ENCODE measurements around the gene RDH13. TPM values are rescaled to one million over a fixed set of nuclear protein-coding genes. Genes with fewer than 3 reads are reported as not detected.

RDH13 gene
- total RNA-seq, 4 donors from 2014 or later: 70.6 to 225 (median 108) TPM

DNA sequence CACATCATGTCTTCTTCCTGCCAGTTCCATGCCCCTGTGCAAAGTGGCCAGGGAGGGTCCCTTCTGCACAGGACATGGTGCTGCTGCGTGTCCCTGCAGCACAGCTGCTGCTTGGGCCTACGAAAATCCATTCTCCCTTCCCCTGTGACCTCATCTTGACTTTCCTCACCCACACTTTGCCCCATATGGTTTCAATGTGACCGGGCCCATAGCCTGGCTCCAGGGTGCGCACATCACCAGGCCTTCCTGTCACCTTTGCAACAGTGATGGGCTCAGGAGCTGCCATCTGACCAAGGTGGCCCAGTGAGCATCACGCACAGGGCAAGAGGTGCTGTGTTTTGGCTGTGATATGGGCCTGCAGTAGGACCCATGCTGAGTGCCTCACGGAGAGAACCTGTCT is 43.6 kb upstream of the RDH13 start:
- no peaks in the 10 kb centered on the region for H3K9me3 ChIP-seq
- H3K4me3 ChIP-seq: no peak overlapping the region
- DNase-seq (ENCODE audit: low spot score in 2 of 2): no peak
- H3K27ac ChIP-seq: no peak overlapping the region
- TF ChIP-seq POLR2A (IDR thresholded peaks at IDR 0.05): no peak
- TF ChIP-seq, protein P1, sequence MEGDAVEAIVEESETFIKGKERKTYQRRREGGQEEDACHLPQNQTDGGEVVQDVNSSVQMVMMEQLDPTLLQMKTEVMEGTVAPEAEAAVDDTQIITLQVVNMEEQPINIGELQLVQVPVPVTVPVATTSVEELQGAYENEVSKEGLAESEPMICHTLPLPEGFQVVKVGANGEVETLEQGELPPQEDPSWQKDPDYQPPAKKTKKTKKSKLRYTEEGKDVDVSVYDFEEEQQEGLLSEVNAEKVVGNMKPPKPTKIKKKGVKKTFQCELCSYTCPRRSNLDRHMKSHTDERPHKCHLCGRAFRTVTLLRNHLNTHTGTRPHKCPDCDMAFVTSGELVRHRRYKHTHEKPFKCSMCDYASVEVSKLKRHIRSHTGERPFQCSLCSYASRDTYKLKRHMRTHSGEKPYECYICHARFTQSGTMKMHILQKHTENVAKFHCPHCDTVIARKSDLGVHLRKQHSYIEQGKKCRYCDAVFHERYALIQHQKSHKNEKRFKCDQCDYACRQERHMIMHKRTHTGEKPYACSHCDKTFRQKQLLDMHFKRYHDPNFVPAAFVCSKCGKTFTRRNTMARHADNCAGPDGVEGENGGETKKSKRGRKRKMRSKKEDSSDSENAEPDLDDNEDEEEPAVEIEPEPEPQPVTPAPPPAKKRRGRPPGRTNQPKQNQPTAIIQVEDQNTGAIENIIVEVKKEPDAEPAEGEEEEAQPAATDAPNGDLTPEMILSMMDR (IDR thresholded peaks at IDR 0.05): no peak
- TF ChIP-seq EP300 (IDR thresholded peaks at IDR 0.05): no peak
- TF ChIP-seq POLR2AphosphoS5 (IDR thresholded peaks at IDR 0.05): no peak
- no peaks in the 10 kb centered on the region for H3K27me3 ChIP-seq
- H3K36me3 ChIP-seq: peaks cover 31% of the 10 kb centered on the region
- H3K4me1 ChIP-seq: peaks cover 3% of the 10 kb centered on the region
- 89% methylated on average over 5 of the region's 6 CpGs for WGBS

DNA sequence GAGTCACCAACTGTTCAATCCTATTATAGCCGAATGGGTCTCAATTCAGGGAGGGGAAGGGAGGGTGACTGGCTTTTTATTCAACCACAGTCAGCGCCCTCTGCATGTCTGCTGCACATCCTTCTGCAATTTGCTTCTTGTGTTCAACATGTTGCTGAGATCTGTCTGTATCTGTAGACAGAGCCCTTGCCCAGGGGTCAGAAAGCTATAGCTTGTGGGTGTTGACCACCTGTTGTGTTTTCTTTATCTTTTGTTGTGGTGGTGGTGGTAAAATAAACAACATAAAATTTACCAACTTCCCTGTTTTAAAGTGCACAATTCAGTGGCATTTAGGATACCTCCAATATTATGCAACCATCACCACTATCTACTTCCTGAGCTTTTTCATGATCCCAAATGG is 42.3 kb upstream of the RDH13 start:
- Histone ChIP-seq H3K27ac (no peak overlapping the region), H3K9me3 (no peaks in the 10 kb centered on the region), H3K4me3 (no peak overlapping the region), H3K36me3 (peaks cover 33% of the 10 kb centered on the region), H3K27me3 (no peaks in the 10 kb centered on the region), H3K4me1 (no peaks in the 10 kb centered on the region)
- 89% methylated on average over 2 of the region's 2 CpGs for WGBS
- TF ChIP-seq POLR2A (IDR thresholded peaks at IDR 0.05) (no peak), EP300 (IDR thresholded peaks at IDR 0.05) (no peak), POLR2AphosphoS5 (IDR thresholded peaks at IDR 0.05) (no peak)
- TF ChIP-seq, protein P1 (IDR thresholded peaks at IDR 0.05): no peak
- no peak for DNase-seq (ENCODE audit: low spot score in 2 of 2)

DNA sequence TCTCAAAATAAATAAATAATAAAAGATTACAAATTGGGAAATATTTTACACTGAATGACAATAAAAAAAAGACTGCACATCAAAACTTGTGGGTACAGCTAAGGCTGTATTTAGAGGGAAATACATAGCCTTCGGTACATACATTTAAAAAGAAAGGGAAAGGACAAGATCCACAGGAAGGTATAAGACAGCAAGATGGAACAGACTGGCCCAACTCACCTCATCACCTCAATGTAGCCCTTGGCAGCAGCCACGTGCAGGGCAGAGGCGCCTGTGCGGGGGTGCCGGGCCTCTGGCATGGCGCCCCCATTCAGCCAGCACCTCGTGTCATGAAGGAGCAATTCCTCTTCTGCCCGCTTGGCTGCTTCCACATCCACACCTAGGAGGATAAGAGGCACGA is 40.2 kb upstream of the RDH13 start:
- no peaks in the 10 kb centered on the region for H3K9me3 ChIP-seq

DNA sequence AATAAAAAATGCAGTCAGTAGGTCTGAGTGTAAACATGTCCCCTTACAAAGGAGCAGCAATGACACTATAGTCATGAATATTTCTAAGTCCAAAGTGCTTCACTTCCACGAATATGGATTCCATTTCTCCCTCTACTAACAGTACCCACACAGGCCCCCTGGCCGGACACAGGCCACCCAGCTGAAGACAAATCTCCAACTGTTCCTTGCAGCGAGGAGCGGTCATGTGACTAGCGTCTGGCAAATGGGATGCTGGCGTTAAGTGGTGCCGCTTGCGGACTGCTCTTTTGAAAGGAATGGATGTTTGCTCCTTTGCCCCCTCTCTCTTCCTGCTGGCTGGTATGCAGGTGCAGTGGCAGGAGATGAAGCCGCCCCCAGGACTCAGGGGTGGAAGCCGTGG is 38.3 kb upstream of the RDH13 start:
- Histone ChIP-seq H3K27me3 (no peaks in the 10 kb centered on the region), H3K4me3 (no peak overlapping the region), H3K9me3 (no peaks in the 10 kb centered on the region), H3K27ac (no peak overlapping the region), H3K36me3 (peaks cover 34% of the 10 kb centered on the region), H3K4me1 (no peaks in the 10 kb centered on the region)
- TF ChIP-seq POLR2AphosphoS5 (IDR thresholded peaks at IDR 0.05) (no peak), POLR2A (IDR thresholded peaks at IDR 0.05) (no peak), EP300 (IDR thresholded peaks at IDR 0.05) (no peak)
- TF ChIP-seq, protein P1 (IDR thresholded peaks at IDR 0.05): no peak
- WGBS: 85% methylated on average over 10 of the region's 10 CpGs
- DNase-seq (ENCODE audit: low spot score in 2 of 2): no peak

More for the DNA sequence above, 40.2 kb upstream of the RDH13 start:
- WGBS: 100% methylated on average over 9 of the region's 9 CpGs
- peaks cover 30% of the 10 kb centered on the region for H3K36me3 ChIP-seq
- DNase-seq (ENCODE audit: low spot score in 2 of 2): no peak
- TF ChIP-seq POLR2AphosphoS5 (IDR thresholded peaks at IDR 0.05): no peak
- TF ChIP-seq, protein P1 (IDR thresholded peaks at IDR 0.05): no peak
- TF ChIP-seq EP300 (IDR thresholded peaks at IDR 0.05): no peak
- no peak overlapping the region for H3K27ac ChIP-seq
- no peak overlapping the region for H3K4me3 ChIP-seq
- H3K4me1 ChIP-seq: no peaks in the 10 kb centered on the region
- no peaks in the 10 kb centered on the region for H3K27me3 ChIP-seq

DNA sequence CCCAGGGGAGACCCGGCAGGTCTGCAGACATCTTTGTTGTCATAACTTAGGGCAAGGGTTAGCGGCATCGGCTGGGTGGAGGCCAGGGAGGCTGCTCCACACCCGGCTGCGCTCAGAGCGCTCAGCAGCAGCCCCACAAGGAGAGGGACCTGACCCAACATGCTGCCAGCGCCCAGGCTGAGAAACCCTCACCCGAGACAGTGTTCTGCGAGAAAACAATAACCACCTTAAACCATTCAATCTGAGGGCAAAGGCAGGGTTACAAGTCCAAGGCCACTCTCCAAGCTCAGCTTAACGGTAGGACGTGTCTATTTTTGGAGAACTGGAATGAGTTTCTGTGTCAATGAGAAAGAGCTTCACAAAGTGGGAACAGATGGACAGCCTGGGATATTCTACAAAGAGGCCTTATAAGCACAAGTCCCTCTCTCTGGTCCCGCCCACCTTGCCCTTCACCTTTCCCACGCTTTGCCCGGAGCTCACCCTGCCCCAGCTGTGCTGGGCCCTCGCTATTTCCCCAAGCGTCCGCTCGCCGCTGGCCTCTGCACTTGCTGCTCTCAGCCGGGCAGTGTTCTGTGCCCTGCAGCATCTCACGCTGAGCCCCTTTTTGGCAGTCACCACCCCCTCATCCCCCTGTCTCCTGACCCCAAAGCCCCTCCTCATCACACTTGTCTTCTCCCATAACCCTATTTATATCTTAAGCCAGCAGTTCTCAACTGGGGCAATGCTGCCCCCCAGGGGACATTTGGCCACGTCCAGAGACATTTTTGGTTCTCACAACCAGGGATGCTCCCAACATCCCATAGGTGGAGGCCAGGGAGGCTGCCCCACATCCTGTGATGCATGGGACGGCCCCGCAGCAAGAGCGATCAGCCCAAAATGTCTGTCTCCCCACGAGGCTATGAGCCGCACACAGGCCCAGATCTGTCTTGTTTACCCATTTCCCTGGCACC is 36.9 kb upstream of the RDH13 start:
- no peak for DNase-seq (ENCODE audit: low spot score in 2 of 2)
- Histone ChIP-seq H3K9me3 (no peaks in the 10 kb centered on the region), H3K36me3 (peaks cover 47% of the 10 kb centered on the region), H3K4me3 (no peak overlapping the region), H3K27me3 (no peaks in the 10 kb centered on the region), H3K4me1 (no peaks in the 10 kb centered on the region), H3K27ac (no peak overlapping the region)
- no peak for TF ChIP-seq POLR2A (IDR thresholded peaks at IDR 0.05)
- TF ChIP-seq, protein P1 (IDR thresholded peaks at IDR 0.05): no peak
- no peak for TF ChIP-seq POLR2AphosphoS5 (IDR thresholded peaks at IDR 0.05)
- no peak for TF ChIP-seq EP300 (IDR thresholded peaks at IDR 0.05)
- 81% methylated on average over 19 of the region's 27 CpGs for WGBS
